Gastroesophageal sphincter (tissue), 3 donors: ENCODE data around the gene RAB3C.

Experiments
- CTCF ChIP-seq, 4 experiments: fragments of 200-600 bp in 2 of 4; fragments of 450-650 bp in 2 of 4; sonication (generic) in 1 of 4; IDR thresholded peaks; one replicate each; pipeline ENCODE4 v1.5.1; 2017 to 2019; ENCODE audit warnings: antibody characterized with exemption in 4 of 4, mild to moderate bottlenecking in 2 of 4, moderate library complexity in 2 of 4
- POLR2A ChIP-seq, 2 donors: fragments of 450-650 bp; IDR thresholded peaks; one replicate each; pipeline ENCODE4 v1.6.1; 2017; ENCODE audit warnings: antibody characterized with exemption in 2 of 2, mild to moderate bottlenecking in 2 of 2, moderate library complexity in 1 of 2

- TF ChIP-seq CTCF (IDR thresholded peaks at IDR 0.05) (no peak), POLR2A (IDR thresholded peaks at IDR 0.05) (no peak)
These were observed 131.2 kb downstream of the RAB3C start for GRCh38 chr5:58714046-58714445.
